Ovary (tissue), 3 donors: ENCODE data around the gene SINHCAF.

ENCODE experiments used
- EP300 ChIP-seq: sonication (generic); formaldehyde crosslinking; IDR thresholded peaks from one replicate; pipeline ENCODE4 v1.6.1; 2017; ENCODE audit warnings: antibody characterized with exemption
- POLR2A ChIP-seq: fragments of 450-650 bp; IDR thresholded peaks from one replicate; pipeline ENCODE4 v1.6.1; 2017; ENCODE audit warnings: antibody characterized with exemption, mild to moderate bottlenecking, moderate library complexity
- TF ChIP-seq, protein P1 (sequence below), 3 donors: fragments of 450-650 bp in 2 of 3; fragments of 200-600 bp in 1 of 3; IDR thresholded peaks; one replicate each; pipeline versions ENCODE4 v1.5.1 to v1.8.0; 2016 to 2022; ENCODE audit warnings: antibody characterized with exemption in 3 of 3, mild to moderate bottlenecking in 1 of 3
- donor health status: DM: no; HTN: no; CAD: no.

DNA sequence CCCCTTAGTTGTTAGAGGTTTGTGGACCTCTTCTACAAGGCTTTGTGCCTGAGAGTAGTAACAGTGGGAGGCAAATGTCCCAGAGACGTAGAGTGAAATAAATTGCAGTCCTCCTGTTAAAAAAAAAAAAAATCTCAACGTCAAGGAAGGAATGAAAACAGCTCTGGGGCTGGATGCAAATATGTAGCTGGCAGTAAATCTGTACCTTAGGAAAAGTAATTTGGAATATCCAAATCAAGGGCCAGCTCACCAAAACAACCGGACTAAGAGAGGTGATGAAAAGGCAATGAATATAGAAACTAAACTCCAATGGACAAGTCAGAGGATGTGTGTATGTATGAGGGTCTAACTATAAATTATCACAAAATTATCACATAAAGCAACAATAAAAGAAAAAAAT is 27.0 kb downstream of the SINHCAF start:
- TF ChIP-seq, protein P1, sequence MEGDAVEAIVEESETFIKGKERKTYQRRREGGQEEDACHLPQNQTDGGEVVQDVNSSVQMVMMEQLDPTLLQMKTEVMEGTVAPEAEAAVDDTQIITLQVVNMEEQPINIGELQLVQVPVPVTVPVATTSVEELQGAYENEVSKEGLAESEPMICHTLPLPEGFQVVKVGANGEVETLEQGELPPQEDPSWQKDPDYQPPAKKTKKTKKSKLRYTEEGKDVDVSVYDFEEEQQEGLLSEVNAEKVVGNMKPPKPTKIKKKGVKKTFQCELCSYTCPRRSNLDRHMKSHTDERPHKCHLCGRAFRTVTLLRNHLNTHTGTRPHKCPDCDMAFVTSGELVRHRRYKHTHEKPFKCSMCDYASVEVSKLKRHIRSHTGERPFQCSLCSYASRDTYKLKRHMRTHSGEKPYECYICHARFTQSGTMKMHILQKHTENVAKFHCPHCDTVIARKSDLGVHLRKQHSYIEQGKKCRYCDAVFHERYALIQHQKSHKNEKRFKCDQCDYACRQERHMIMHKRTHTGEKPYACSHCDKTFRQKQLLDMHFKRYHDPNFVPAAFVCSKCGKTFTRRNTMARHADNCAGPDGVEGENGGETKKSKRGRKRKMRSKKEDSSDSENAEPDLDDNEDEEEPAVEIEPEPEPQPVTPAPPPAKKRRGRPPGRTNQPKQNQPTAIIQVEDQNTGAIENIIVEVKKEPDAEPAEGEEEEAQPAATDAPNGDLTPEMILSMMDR (IDR thresholded peaks at IDR 0.05): no peak
- TF ChIP-seq POLR2A (no peak), EP300 (no peak)
